Liver (tissue), 9 donors: ENCODE measurements around the gene PABPN1L. TPM values are rescaled to one million over a fixed set of nuclear protein-coding genes. Genes with fewer than 3 reads are reported as not detected.

Source experiments
- DNase-seq: peaks from one replicate; pipeline ENCODE4 v3.0.0-alpha.2; 2017; ENCODE audit warnings: low spot score
- H3K27ac ChIP-seq, 2 donors: one replicate each; pipeline ENCODE4 v1.7.0; 2013; ENCODE audit warnings: inconsistent platforms in 2 of 2, low read length in 2 of 2, control low read depth in 1 of 2, low read depth in 1 of 2, mild to moderate bottlenecking in 1 of 2
- H3K27me3 ChIP-seq, 4 donors: one replicate each; pipeline versions ENCODE4 v1.6.1 to v1.7.0; 2013; ENCODE audit warnings: low read length in 3 of 4, inconsistent platforms in 1 of 4, mild to moderate bottlenecking in 1 of 4, moderate library complexity in 1 of 4; ENCODE audit not compliant: control insufficient read depth in 4 of 4, insufficient read depth in 4 of 4
- H3K36me3 ChIP-seq, 4 donors: one replicate each; pipeline versions ENCODE4 v1.6.1 to v1.7.0; 2013; ENCODE audit warnings: low read length in 3 of 4, mild to moderate bottlenecking in 3 of 4, low read depth in 1 of 4, moderate library complexity in 1 of 4; ENCODE audit not compliant: control insufficient read depth in 4 of 4, insufficient read depth in 3 of 4
- H3K4me1 ChIP-seq, 4 donors: one replicate each; pipeline versions ENCODE4 v1.6.1 to v1.7.0; 2013; ENCODE audit warnings: low read length in 3 of 4, mild to moderate bottlenecking in 3 of 4, moderate library complexity in 1 of 4; ENCODE audit not compliant: control insufficient read depth in 4 of 4, insufficient read depth in 4 of 4
- H3K4me3 ChIP-seq, 3 donors: one replicate each; pipeline versions ENCODE4 v1.6.1 to v1.7.0; 2013; ENCODE audit warnings: low read length in 3 of 3, control low read depth in 1 of 3, low read depth in 1 of 3, mild to moderate bottlenecking in 1 of 3
- H3K9ac ChIP-seq, 2 donors: one replicate each; pipeline ENCODE4 v1.7.0; 2013; ENCODE audit warnings: low read length in 2 of 2, mild to moderate bottlenecking in 2 of 2, moderate library complexity in 2 of 2, control low read depth in 1 of 2, low read depth in 1 of 2
- H3K9me3 ChIP-seq, 4 donors: one replicate each; pipeline versions ENCODE4 v1.6.1 to v1.7.0; 2013; ENCODE audit warnings: low read length in 3 of 4; ENCODE audit not compliant: control insufficient read depth in 4 of 4
- EGR1 ChIP-seq, 2 donors: IDR thresholded peaks; 2 replicates each; pipeline ENCODE4 v1.6.1; 2016 to 2018; ENCODE audit warnings: antibody characterized with exemption in 2 of 2, low read depth in 2 of 2
- FOXA1 ChIP-seq: IDR thresholded peaks from 2 replicates; pipeline ENCODE4 v1.6.1; 2016; ENCODE audit warnings: antibody characterized with exemption
- FOXA2 ChIP-seq: IDR thresholded peaks from 2 replicates; pipeline ENCODE4 v1.6.1; 2016; ENCODE audit warnings: antibody characterized with exemption
- GABPA ChIP-seq, 2 donors: IDR thresholded peaks in 1 of 2; conservative IDR thresholded peaks in 1 of 2; 2 replicates each; pipeline ENCODE4 v1.6.1; 2016; ENCODE audit warnings: antibody characterized with exemption in 2 of 2, mild to moderate bottlenecking in 1 of 2, moderate library complexity in 1 of 2
- HNF4A ChIP-seq, 2 donors: conservative IDR thresholded peaks; 2 replicates each; pipeline ENCODE4 v1.6.1; 2016; ENCODE audit warnings: antibody characterized with exemption in 2 of 2, mild to moderate bottlenecking in 2 of 2
- HNF4G ChIP-seq: IDR thresholded peaks from 2 replicates; pipeline ENCODE4 v1.6.1; 2016; ENCODE audit warnings: antibody characterized with exemption
- JUND ChIP-seq, 2 donors: IDR thresholded peaks; 2 replicates each; pipeline ENCODE4 v1.6.1; 2016; ENCODE audit warnings: antibody characterized with exemption in 2 of 2
- MAX ChIP-seq: IDR thresholded peaks from 2 replicates; pipeline ENCODE4 v1.6.1; 2016; ENCODE audit warnings: antibody characterized with exemption
- NR2F2 ChIP-seq: IDR thresholded peaks from 2 replicates; pipeline ENCODE4 v1.6.1; 2016; ENCODE audit warnings: antibody characterized with exemption
- RAD21 ChIP-seq, 2 donors: IDR thresholded peaks; 2 replicates each; pipeline ENCODE4 v1.6.1; 2016; ENCODE audit warnings: antibody characterized with exemption in 2 of 2, mild to moderate bottlenecking in 2 of 2
- REST ChIP-seq: IDR thresholded peaks from 2 replicates; pipeline ENCODE4 v1.6.1; 2016; ENCODE audit warnings: antibody characterized with exemption, mild to moderate bottlenecking
- TAF1 ChIP-seq: conservative IDR thresholded peaks from 2 replicates; pipeline ENCODE4 v1.6.1; 2016; ENCODE audit warnings: antibody characterized with exemption, mild to moderate bottlenecking
- ZBTB33 ChIP-seq: IDR thresholded peaks from 2 replicates; pipeline ENCODE4 v1.6.1; 2016; ENCODE audit warnings: antibody characterized with exemption
- WGBS: extraction: QIAGEN DNeasy Blood & Tissue Kit; methylation state at CpG from one replicate; pipeline ENCODE4 v1.1.7; 2013; 5-methylcytosine and 5-hydroxymethylcytosine counted together
- polyA plus RNA-seq, 2 donors: library from polyadenylated mRNA; stranded (reverse) in 1 of 2; unstranded in 1 of 2; fragments of 200-250 nt in 1 of 2; fragments of >200 nt in 1 of 2; fragmentation: Nextera tagmentation in 1 of 2; extraction: Ambion mirVana in 1 of 2; gene quantifications; one replicate each; pipeline versions ENCODE4 v1.2.1 to v1.2.3, GENCODE V29; 2013 to 2015
- total RNA-seq, 2 donors: library from RNA; depleted of rRNA; stranded (reverse); fragments of >200 nt; gene quantifications; one replicate each; pipeline ENCODE4 v1.2.3, GENCODE V29; 2014
- TF ChIP-seq, protein P1 (sequence below): fragments of 150-350 bp; IDR thresholded peaks from 2 replicates; pipeline ENCODE4 v1.5.1; 2017; ENCODE audit warnings: improper control_type of control experiment, low read depth, low read length; ENCODE audit not compliant: missing input control
- TF ChIP-seq, protein P2 (sequence below): IDR thresholded peaks from 2 replicates; pipeline ENCODE4 v1.6.1; 2016; ENCODE audit warnings: antibody characterized with exemption
- donor health status: healthy.
- donor health status: healthy.
- donor health status: healthy.
- donor health status: healthy.
- donor health status: healthy.

The PABPN1L gene
- total and polyA plus RNA-seq, 4 donors, result 0.09 TPM; not detected in 3

DNA sequence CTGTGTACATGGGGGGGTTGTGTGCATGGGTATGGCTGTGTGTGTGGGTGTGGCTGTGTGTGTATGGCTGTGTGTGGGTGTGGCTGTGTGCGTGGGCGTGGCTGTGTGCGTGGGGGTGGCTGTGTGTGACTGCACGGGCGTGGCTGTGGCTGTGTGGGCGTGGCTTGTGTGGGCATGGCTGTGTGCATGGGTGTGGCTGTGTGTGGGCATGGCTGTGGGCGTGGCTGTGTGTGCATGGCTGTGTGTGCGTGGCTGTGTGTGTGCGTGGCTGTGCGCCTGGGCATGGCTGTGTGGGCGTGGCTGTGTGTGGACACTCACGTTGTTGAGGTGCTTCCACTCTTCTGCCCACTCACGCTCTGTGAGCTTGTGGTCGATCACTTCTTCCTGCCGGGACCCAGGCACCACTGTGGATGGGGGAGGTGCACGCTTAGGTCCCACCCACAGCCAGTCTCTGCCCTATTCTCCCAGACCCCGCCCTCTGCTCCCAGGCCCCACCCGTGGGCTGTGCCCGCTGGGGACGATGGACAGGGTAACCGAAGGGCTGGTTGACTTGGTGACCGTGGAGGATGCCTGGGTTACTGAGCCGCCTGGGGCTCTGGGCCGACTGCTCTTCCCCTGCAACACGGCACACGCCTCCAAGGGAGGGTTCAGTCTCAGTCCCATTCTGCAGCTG lies 16.0 kb upstream of the PABPN1L start:
- DNase-seq, result peak; percentile 47
- peak overlapping the region; percentile 55 to 70 for H3K27ac ChIP-seq
- peaks cover 0 to 4% (median 0%) of the 10 kb centered on the region in 4 donors for H3K36me3 ChIP-seq
- H3K9ac ChIP-seq, result no peak overlapping the region
- TF ChIP-seq EGR1 (IDR thresholded peaks at IDR 0.05; ENCODE audit: low read depth in 2 of 2) (peak in 1 of 2 donors; percentile 26), HNF4G (no peak), GABPA (IDR thresholded peaks at IDR 0.05 in 1 of 2, conservative IDR thresholded peaks at IDR 0.05 in 1 of 2) (no peak)
- no peaks in the 10 kb centered on the region for H3K9me3 ChIP-seq
- peaks cover 16 to 57% (median 35%) of the 10 kb centered on the region in 4 donors for H3K4me1 ChIP-seq
- no peaks in the 10 kb centered on the region for H3K27me3 ChIP-seq
- WGBS, result 67% methylated on average over 26 of the region's 26 CpGs
- H3K4me3 ChIP-seq, result no peak overlapping the region

- TF ChIP-seq, protein P1, sequence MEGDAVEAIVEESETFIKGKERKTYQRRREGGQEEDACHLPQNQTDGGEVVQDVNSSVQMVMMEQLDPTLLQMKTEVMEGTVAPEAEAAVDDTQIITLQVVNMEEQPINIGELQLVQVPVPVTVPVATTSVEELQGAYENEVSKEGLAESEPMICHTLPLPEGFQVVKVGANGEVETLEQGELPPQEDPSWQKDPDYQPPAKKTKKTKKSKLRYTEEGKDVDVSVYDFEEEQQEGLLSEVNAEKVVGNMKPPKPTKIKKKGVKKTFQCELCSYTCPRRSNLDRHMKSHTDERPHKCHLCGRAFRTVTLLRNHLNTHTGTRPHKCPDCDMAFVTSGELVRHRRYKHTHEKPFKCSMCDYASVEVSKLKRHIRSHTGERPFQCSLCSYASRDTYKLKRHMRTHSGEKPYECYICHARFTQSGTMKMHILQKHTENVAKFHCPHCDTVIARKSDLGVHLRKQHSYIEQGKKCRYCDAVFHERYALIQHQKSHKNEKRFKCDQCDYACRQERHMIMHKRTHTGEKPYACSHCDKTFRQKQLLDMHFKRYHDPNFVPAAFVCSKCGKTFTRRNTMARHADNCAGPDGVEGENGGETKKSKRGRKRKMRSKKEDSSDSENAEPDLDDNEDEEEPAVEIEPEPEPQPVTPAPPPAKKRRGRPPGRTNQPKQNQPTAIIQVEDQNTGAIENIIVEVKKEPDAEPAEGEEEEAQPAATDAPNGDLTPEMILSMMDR, result no peak
- no peak for TF ChIP-seq RAD21 (IDR thresholded peaks at IDR 0.05)
- TF ChIP-seq NR2F2, result no peak
- TF ChIP-seq TAF1, result no peak
- TF ChIP-seq FOXA1, result no peak
- no peak for TF ChIP-seq HNF4A (conservative IDR thresholded peaks at IDR 0.05)
- no peak for TF ChIP-seq MAX
- TF ChIP-seq EGR1 (IDR thresholded peaks at IDR 0.05; ENCODE audit: low read depth in 2 of 2), result no peak
- TF ChIP-seq REST, result no peak
- no peak for TF ChIP-seq ZBTB33
- no peak for TF ChIP-seq JUND (IDR thresholded peaks at IDR 0.05)
- no peak for TF ChIP-seq GABPA (IDR thresholded peaks at IDR 0.05 in 1 of 2, conservative IDR thresholded peaks at IDR 0.05 in 1 of 2)
- TF ChIP-seq, protein P2, sequence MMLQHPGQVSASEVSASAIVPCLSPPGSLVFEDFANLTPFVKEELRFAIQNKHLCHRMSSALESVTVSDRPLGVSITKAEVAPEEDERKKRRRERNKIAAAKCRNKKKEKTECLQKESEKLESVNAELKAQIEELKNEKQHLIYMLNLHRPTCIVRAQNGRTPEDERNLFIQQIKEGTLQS, result no peak
- no peak for TF ChIP-seq FOXA2
- Histone ChIP-seq H3K4me3 (peak overlapping the region in 2 of 3 donors; percentile 15 to 33), H3K9me3 (no peaks in the 10 kb centered on the region), H3K9ac (no peak overlapping the region), H3K4me1 (peaks cover 16 to 57% (median 34%) of the 10 kb centered on the region in 4 donors), H3K27me3 (no peaks in the 10 kb centered on the region), H3K27ac (peak overlapping the region; percentile 76 to 88), H3K36me3 (peaks cover 0 to 6% (median 0%) of the 10 kb centered on the region in 4 donors)
- DNase-seq, result no peak
- 77% methylated on average over 27 of the region's 27 CpGs for WGBS
These were observed 15.4 kb upstream of the PABPN1L start for GRCh38 chr16:88881675-88882357.
